GM21360 (cell line): Measurements from ENCODE around the gene MYH13.

ENCODE experiments used
- ATAC-seq: cut with Tn5 transposase; IDR thresholded peaks from one replicate; pipeline ENCODE4 v1.9.1; 2021; ENCODE audit warnings: mild to moderate bottlenecking, moderate library complexity; ENCODE audit not compliant: unreplicated experiment

Gene MYH13

GRCh38 chr17:10372906-10373305 is at the start of gene MYH13:
Gene MYH13, minus strand, starts transcription at chr17:10373006. Its CDS starts 8,476 bp downstream, at chr17:10364530.
- ATAC-seq = no peak

GRCh38 chr17:10421900-10422542 is 49.2 kb upstream of the MYH13 start, which contains the start of gene MYH8:
Gene MYH8, minus strand, starts transcription at chr17:10421950. Its CDS starts 1,723 bp downstream, at chr17:10420227.
- ATAC-seq = no peak

GRCh38 chr17:10421211-10421610 is 48.4 kb upstream of the MYH13 start:
- no peak for ATAC-seq

GRCh38 chr17:10420811-10421210 is 48.0 kb upstream of the MYH13 start:
- ATAC-seq = no peak

- no peak for ATAC-seq
Observed at GRCh38 chr17:10417431-10417830, 44.6 kb upstream of the MYH13 start.

GRCh38 chr17:10415161-10415560 is 42.4 kb upstream of the MYH13 start:
- no peak for ATAC-seq

GRCh38 chr17:10403589-10403988 is 30.8 kb upstream of the MYH13 start:
- no peak for ATAC-seq

GRCh38 chr17:10398352-10398751 is 25.5 kb upstream of the MYH13 start:
- ATAC-seq = no peak

- no peak for ATAC-seq
Observed at GRCh38 chr17:10396524-10397163, 23.8 kb upstream of the MYH13 start.

- ATAC-seq = no peak
Observed at GRCh38 chr17:10394201-10394887, 21.5 kb upstream of the MYH13 start.

GRCh38 chr17:10392880-10393279 is 20.1 kb upstream of the MYH13 start:
- ATAC-seq = no peak

- ATAC-seq = no peak
Observed at GRCh38 chr17:10385871-10386270, 13.1 kb upstream of the MYH13 start.

- no peak for ATAC-seq
Observed at GRCh38 chr17:10384175-10384574, 11.4 kb upstream of the MYH13 start.

- no peak for ATAC-seq
Observed at GRCh38 chr17:10380631-10381408, 8.0 kb upstream of the MYH13 start.

GRCh38 chr17:10370016-10370608 is 2.7 kb downstream of the MYH13 start:
- no peak for ATAC-seq

- ATAC-seq = no peak
Observed at GRCh38 chr17:10369239-10369638, 3.6 kb downstream of the MYH13 start.

GRCh38 chr17:10368561-10368960 is 4.2 kb downstream of the MYH13 start:
- ATAC-seq = no peak

GRCh38 chr17:10360578-10360977 is 12.2 kb downstream of the MYH13 start:
- ATAC-seq = no peak

- no peak for ATAC-seq
Observed at GRCh38 chr17:10357768-10358167, 15.0 kb downstream of the MYH13 start.

- ATAC-seq = no peak
Observed at GRCh38 chr17:10354651-10355050, 18.2 kb downstream of the MYH13 start.

- no peak for ATAC-seq
Observed at GRCh38 chr17:10352893-10353292, 19.9 kb downstream of the MYH13 start.
